H1 (cell line): ENCODE results near the gene SIK2. TPM values are rescaled to one million over a fixed set of nuclear protein-coding genes. Genes with fewer than 3 reads are reported as not detected.

Experiments
- BACH1 ChIP-seq: IDR thresholded peaks from 2 replicates; pipeline ENCODE4 v1.6.1; 2012; ENCODE audit warnings: low read length, improper control_type of control experiment
- CTCF ChIP-seq, 3 experiments: IDR thresholded peaks; 1 replicate in 2 of 3; 2 replicates in 1 of 3; pipeline versions ENCODE4 v1.5.1 to v1.6.1; 2011; ENCODE audit warnings: low read length in 3 of 3, mild to moderate bottlenecking in 3 of 3, inconsistent platforms in 2 of 3, low read depth in 1 of 3, moderate library complexity in 1 of 3; ENCODE audit not compliant: insufficient read depth in 1 of 3; ENCODE audit errors: control extremely low read depth in 1 of 3
- EGR1 ChIP-seq: IDR thresholded peaks from 2 replicates; pipeline ENCODE4 v1.6.1; 2011; ENCODE audit warnings: low read depth, low read length, borderline replicate concordance
- GTF2F1 ChIP-seq: IDR thresholded peaks from 2 replicates; pipeline ENCODE4 v1.6.1; 2012; ENCODE audit warnings: low read depth, low read length, improper control_type of control experiment, borderline replicate concordance
- NRF1 ChIP-seq: IDR thresholded peaks from 2 replicates; pipeline ENCODE4 v1.6.1; 2011; ENCODE audit warnings: mild to moderate bottlenecking, low read depth, low read length, improper control_type of control experiment
- PHF8 ChIP-seq: fragments of 200-600 bp; sonication (generic); conservative IDR thresholded peaks from 2 replicates; pipeline ENCODE4 v1.7.1; 2012; ENCODE audit warnings: low read depth, mild to moderate bottlenecking, inconsistent platforms, low read length, moderate library complexity
- RNF2 ChIP-seq: fragments of 200-900, 300-1000 bp; sonication (generic); IDR thresholded peaks from 2 replicates; pipeline ENCODE4 v1.7.1; 2016; ENCODE audit warnings: borderline replicate concordance, low read depth, mild to moderate bottlenecking, antibody characterized with exemption, low read length; ENCODE audit not compliant: poor library complexity, severe bottlenecking; ENCODE audit errors: missing control alignments
- SP2 ChIP-seq: IDR thresholded peaks from 2 replicates; pipeline ENCODE4 v1.6.1; 2012; ENCODE audit warnings: mild to moderate bottlenecking, low read length, inconsistent platforms
- YY1 ChIP-seq: IDR thresholded peaks from 2 replicates; pipeline ENCODE4 v1.6.1; 2011; ENCODE audit warnings: low read depth, mild to moderate bottlenecking, low read length
- polyA plus RNA-seq, 7 experiments: library from polyadenylated mRNA; depleted of rRNA in 3 of 7; stranded (reverse) in 5 of 7; unstranded in 2 of 7; fragments of >200 nt in 5 of 7; fragments of 200-250 nt in 2 of 7; gene quantifications; 1 replicate in 5 of 7; 2 replicates in 1 of 7; 4 replicates in 1 of 7; pipeline versions ENCODE4 v1.2.1 to v1.2.3, GENCODE V29; 2011 to 2013; ENCODE audit warnings: missing spikeins in 2 of 7, mixed read lengths in 2 of 7
- total RNA-seq: library from RNA; stranded (reverse); fragmentation: NEBNext Ultra II Directional; extraction: Animal tissue kit (Norgen Biotek cat#: 25700); gene quantifications from 2 replicates; pipeline ENCODE4 v1.2.1, GENCODE V29; 2021

The SIK2 gene
- total and polyA plus RNA-seq, 2 of the 8 experiments (the other 6 are each of a cell fraction or from before 2014, with no cell fraction given), result 8.8 to 11.2 TPM

- TF ChIP-seq CTCF (IDR thresholded peaks at IDR 0.05; ENCODE audit: control extremely low read depth in 1 of 3, insufficient read depth in 1 of 3, low read depth in 1 of 3, low read length in 3 of 3) (no peak), NRF1 (no peak), PHF8 (no peak), SP2 (no peak), YY1 (no peak), EGR1 (no peak), RNF2 (no peak), GTF2F1 (no peak), BACH1 (no peak)
- TF ChIP-seq, all 59 proteins: peak for 0
Measured at GRCh38 chr11:111764621-111765020, 162.4 kb downstream of the SIK2 start (continued).
